Uterus (tissue), 2 donors: ENCODE measurements around the gene COL4A1.

Source experiments
- CTCF ChIP-seq, 4 experiments: fragments of 200-600 bp in 2 of 4; fragments of 450-650 bp in 2 of 4; sonication (generic) in 2 of 4; IDR thresholded peaks; one replicate each; pipeline ENCODE4 v1.5.1; 2016 to 2019; ENCODE audit warnings: antibody characterized with exemption in 4 of 4, mild to moderate bottlenecking in 2 of 4, moderate library complexity in 1 of 4
- POLR2A ChIP-seq, 2 donors: fragments of 450-650 bp; IDR thresholded peaks; one replicate each; pipeline ENCODE4 v1.6.1; 2016; ENCODE audit warnings: antibody characterized with exemption in 2 of 2, mild to moderate bottlenecking in 1 of 2, moderate library complexity in 1 of 2

- peak in 1 of 2 donors; percentile 13 for TF ChIP-seq POLR2A (IDR thresholded peaks at IDR 0.05)
- TF ChIP-seq CTCF (IDR thresholded peaks at IDR 0.05): no peak
Measured at GRCh38 chr13:110126391-110126961, 180.5 kb downstream of the COL4A1 start.
